ENCODE results near the gene PYY.

DNA sequence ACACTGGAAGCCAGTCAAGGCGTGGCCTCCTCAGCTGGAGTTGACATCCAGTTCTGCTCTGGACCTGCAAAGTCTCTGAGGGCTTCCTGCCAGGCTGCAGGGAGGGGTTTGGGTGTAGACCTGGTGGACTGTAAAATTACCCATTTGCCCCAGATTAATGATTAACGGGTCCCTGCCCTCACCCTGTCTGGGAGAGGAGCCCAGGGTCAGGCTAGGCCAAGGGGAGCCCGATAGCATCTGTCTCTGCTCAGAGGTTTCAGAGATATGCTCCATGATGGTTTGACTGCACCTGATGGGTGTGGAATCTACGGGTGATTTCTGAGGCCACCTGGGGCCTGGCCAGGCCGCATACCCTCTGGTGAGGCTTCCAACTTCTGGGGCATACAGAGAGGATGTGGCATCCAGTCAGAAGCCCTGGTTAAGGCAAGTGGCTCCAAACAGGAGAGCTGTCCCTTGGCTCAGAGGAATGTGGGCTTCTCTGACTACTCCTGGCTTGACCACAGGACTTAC lies 22.6 kb downstream of the PYY start:
- TF ChIP-seq, protein P1, sequence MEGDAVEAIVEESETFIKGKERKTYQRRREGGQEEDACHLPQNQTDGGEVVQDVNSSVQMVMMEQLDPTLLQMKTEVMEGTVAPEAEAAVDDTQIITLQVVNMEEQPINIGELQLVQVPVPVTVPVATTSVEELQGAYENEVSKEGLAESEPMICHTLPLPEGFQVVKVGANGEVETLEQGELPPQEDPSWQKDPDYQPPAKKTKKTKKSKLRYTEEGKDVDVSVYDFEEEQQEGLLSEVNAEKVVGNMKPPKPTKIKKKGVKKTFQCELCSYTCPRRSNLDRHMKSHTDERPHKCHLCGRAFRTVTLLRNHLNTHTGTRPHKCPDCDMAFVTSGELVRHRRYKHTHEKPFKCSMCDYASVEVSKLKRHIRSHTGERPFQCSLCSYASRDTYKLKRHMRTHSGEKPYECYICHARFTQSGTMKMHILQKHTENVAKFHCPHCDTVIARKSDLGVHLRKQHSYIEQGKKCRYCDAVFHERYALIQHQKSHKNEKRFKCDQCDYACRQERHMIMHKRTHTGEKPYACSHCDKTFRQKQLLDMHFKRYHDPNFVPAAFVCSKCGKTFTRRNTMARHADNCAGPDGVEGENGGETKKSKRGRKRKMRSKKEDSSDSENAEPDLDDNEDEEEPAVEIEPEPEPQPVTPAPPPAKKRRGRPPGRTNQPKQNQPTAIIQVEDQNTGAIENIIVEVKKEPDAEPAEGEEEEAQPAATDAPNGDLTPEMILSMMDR (IDR thresholded peaks at IDR 0.05; ENCODE audit: poor library complexity, severe bottlenecking): no peak
- TF ChIP-seq MXI1 (conservative IDR thresholded peaks at IDR 0.05; ENCODE audit: poor library complexity, severe bottlenecking): no peak
- TF ChIP-seq, protein P2, sequence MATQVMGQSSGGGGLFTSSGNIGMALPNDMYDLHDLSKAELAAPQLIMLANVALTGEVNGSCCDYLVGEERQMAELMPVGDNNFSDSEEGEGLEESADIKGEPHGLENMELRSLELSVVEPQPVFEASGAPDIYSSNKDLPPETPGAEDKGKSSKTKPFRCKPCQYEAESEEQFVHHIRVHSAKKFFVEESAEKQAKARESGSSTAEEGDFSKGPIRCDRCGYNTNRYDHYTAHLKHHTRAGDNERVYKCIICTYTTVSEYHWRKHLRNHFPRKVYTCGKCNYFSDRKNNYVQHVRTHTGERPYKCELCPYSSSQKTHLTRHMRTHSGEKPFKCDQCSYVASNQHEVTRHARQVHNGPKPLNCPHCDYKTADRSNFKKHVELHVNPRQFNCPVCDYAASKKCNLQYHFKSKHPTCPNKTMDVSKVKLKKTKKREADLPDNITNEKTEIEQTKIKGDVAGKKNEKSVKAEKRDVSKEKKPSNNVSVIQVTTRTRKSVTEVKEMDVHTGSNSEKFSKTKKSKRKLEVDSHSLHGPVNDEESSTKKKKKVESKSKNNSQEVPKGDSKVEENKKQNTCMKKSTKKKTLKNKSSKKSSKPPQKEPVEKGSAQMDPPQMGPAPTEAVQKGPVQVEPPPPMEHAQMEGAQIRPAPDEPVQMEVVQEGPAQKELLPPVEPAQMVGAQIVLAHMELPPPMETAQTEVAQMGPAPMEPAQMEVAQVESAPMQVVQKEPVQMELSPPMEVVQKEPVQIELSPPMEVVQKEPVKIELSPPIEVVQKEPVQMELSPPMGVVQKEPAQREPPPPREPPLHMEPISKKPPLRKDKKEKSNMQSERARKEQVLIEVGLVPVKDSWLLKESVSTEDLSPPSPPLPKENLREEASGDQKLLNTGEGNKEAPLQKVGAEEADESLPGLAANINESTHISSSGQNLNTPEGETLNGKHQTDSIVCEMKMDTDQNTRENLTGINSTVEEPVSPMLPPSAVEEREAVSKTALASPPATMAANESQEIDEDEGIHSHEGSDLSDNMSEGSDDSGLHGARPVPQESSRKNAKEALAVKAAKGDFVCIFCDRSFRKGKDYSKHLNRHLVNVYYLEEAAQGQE (IDR thresholded peaks at IDR 0.05; ENCODE audit: borderline replicate concordance): no peak
- TF ChIP-seq RAD21 (conservative IDR thresholded peaks at IDR 0.05): no peak

Data from neural cell (in vitro differentiated cells).